DMS53 treated with DMSO at 0.1 percent for 48 hours (cell line): ENCODE results near the gene FOXP1.

Source experiments
- DNase-seq: peaks from one replicate; lab custom pipeline; 2025; ENCODE audit not compliant: unreplicated experiment; lab: John Stamatoyannopoulos, UW

The FOXP1 gene

DNA sequence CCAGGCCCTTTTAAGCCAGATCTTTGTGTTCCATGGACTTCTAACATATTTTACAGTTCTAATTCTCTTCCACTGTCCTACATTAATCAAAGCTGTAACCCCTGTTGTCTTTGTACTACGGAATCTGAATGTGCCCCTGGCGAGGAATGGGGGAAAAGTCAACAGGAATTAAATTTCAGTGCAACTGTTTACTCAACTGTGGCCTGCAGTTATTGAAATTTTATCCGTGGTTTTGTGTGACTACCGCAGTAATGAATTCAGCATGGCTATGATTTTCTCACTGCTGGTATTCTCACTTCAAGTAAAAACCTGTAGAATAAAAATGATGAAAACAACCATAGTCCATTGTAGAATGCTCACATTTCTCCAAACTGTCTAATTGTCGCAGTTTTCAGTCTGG lies 388.0 kb downstream of the FOXP1 start:
- DNase-seq = no peak

DNA sequence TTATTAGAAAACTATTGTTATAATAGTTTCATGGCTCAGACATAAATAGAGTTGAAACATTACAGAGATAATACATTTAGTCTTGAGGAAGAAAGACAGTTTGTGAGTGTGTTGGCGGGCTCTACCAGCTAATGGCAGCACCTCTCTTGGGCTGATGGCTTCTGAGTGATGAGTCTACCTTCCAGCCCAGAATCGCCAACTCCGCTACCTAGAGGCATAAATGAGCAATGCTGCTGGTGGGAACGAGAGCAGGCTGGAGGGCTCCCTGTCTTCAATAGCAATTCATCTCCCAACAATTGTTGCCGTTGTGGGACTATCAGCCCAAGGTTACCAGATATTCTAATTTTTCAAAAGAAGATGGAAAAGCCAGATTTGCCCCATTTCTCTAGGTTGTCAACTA lies 388.7 kb downstream of the FOXP1 start:
- no peak for DNase-seq

DNA sequence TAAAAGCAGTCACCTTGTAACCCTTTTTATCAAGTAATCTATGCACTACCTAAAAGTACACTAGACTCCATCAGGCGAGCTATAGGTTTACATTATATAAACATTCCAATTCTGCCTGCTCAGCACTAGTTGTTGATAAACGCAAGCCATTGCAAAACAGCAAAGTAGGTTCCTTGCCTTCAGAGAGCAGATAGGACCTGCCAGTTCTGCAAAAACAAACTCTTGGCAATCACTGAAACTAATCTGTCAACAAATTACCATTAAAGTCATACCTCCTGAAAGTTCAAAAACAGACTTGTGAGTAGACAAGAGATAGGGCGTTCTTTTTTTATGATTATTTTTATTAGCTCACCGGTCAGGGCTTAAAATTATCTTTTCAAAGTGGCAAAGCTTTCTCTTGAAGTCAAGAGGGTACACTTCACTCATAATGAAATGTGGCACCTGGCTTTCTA lies 392.5 kb downstream of the FOXP1 start:
- DNase-seq = no peak

DNA sequence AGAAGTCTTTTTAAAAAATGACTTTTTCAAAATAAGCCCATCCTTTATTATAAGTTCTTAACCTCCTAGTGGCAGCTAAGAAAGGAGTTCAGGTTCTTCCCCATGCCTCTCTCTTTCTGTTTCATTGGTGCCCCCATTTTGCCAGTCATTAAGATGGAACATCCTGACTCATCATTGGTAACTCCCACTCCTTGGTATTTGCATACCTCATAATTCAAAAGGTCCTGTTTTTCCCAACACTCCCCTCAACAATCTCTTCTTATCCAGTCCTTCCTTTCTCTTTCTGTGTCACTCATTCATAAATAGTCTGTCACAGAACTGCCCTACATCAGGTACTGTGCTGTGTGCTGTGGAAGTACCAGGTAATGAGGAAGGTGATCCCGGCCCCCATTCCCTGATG lies 394.0 kb downstream of the FOXP1 start:
- DNase-seq = no peak

DNA sequence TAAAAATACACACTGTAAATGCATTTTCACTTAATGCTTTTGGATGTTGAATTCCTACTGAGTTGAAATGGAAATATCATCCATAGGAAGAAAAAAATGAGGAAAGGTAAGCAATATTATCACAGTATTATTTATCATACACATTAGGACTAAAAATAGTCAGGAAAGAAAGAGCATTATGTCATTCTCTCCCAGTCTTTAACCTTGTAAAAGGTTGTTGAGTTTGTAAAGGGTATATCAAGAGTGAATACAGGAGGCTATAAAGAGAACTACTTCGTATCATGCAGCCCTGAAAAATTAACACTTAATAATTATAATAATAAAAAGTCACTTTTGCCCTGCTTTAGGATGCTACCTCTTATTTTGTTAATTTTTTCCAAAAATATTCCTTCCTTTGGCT lies 395.8 kb downstream of the FOXP1 start:
- no peak for DNase-seq

DNA sequence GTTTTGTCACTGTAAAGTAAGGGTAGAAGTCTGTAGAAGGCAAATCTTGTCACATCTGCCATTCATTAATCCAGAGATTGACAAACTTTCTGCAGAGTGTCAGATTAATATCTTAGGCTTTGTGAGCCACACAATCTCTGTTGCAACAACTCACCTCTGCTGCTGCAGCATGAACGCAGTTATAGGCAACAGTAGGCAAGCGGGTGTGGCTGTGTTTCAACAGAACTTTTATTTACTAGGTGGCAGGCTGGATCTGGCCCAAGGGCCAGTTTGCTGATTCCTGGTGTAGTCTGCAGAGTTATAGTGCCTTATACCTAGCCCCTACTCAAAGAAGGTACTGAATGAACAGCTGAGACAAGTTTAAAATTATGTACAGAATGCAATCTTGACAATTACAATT lies 396.7 kb downstream of the FOXP1 start:
- DNase-seq = no peak

DNA sequence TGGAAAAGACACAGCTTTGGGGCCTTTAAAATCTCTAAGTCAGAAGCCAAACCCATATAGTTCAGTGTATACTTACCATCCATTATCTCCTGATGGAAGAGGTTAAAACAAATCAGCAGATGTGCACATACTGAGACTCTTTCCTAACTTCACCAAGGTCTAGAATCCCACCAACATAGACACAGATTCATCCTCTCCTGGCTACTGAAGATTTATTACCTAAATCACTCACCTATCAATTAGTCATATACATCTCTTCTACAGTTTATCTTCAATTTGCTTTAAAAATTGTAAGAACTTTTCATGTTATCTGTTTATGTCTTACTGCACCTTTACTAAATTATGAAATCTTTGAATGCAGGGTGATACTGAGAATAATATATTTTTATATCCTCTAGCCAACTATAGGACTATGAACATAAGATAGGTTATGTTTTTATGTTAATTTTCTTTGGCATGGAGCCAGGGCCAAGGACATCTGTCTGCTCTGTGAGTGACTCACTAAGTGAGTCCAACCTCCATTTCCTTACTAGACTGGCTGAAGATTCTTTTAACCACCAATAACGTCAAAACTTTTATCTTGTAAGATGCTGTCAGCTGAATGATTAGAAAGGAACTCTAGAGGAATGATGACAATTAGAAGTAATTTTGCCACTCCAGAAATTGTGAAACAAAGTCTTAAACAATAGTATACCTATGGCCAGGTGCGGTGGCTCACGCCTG lies 397.6 kb downstream of the FOXP1 start:
- DNase-seq = no peak

DNA sequence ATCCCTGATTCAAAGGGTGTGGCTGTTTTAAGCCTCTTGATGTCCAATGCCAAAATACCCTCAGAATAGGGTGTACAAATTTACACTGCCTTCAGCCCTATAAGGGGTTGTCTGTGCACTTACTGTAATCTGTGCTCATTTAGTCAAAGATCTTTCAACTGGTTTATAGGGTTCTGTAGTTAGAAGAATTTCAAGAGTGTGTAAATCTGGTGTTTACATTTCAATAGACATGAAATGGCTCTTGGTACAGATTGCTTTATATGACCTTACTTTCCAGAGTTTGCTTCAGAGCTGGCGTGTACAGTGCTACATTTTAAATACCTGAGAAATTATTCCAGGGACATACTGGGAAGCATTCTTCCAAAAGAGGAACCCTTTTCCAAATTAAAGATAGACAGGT lies 399.3 kb downstream of the FOXP1 start:
- no peak for DNase-seq

DNA sequence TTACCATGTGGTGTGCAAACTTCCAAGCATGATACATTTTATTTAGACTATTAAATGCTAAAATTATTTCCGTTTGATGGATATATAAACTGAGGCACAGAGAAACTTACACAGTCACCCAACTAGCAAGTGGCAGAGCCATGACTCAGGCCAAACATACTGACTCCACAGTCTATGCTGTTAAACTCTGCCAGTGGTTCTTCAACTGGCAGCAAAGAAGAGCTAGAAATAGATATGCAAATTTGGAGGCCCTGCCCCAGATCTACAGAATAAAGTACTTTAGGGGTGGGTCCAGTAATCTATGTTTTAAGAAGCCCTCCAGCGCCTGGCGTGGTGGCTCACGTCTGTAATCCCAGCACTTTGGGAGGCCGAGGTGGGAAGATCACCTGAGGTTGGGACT lies 400.0 kb downstream of the FOXP1 start:
- no peak for DNase-seq

DNA sequence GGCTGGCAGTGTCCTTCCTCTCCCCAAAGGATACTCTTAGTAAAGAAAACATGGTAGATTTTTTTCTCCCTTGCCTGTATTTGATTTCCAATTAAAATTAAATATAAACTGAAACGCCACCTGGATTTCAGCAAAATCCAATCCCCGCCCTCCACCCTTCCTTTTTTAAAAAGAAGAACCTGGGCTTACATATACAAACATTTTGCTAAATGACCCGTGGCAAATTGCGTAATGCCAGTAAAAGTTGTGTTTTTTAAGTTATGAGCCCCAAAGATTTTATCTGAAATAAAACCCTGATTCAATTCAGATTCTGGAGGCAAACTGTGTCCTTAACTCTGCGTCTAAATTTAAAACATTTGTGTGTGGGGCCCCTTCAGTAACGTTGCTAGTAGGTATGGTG lies 403.0 kb downstream of the FOXP1 start:
- no peak for DNase-seq

DNA sequence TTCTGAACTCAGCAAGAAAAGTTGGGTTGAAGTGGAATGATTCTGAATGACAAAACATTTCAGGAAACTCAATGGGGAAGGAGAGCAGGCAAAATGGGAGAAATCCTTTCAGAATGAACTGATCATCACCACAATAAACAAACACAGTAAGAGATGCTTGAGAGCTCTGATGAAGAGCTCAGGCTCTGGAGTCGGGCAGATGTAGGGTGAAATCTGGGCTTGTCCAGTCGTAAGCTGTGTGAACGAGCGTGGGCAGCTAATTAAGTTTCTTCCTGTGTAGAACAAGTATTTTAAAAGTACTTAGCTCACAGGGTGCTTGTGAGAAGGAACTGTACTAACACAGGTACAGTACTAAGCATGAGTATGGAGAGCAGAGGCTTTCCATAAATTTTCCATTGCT lies 406.2 kb downstream of the FOXP1 start:
- DNase-seq = no peak

DNA sequence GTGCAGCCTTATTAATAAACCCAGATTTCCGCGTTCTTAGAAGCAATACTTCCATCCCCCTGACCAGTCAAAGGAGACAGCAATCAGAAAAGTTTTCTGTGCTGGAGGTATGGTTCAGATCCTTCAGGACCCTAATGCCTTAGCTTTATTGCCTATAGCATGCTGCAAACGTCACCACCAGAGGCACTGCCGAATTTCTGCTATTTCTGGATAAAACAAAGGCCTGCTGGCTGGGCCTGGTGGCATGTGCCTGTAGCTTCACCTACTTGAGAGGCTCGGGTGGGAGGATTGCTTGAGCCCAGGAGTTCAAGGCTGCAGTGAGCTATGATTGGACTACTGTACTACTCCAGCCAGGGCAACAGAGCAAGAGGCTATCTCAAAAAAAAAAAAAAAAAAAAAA lies 407.2 kb downstream of the FOXP1 start:
- no peak for DNase-seq

DNA sequence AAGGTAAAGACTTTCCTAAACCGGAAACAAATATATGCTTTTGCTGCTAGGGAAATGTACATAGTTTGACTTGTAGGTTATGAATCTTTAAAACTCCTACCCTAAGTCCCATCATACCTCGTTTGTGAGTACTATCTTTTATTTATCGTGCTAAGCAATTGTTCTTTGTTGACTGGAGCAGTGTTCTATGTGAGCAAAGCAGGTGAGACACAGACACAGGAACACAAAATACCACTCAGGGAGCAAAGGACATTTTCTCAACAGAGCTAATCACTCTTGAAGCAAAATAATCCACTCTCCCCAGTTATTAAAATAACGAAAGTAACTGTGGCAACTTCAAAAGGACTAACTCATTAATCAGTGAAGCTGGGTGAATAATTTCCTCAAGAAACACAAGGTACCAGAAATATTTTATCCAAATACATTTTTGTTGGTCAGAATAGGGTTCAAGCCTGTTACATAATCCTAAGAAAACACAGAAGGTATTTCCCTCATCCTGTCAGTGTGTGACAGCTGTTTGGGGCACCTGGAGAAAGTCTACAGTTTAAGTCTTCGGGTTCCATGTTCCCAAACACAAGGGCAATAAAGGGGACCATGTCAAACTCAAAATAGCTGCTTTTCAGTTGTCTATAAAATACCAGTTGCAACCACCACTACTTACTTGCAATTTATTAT lies 407.7 kb downstream of the FOXP1 start:
- DNase-seq = no peak

DNA sequence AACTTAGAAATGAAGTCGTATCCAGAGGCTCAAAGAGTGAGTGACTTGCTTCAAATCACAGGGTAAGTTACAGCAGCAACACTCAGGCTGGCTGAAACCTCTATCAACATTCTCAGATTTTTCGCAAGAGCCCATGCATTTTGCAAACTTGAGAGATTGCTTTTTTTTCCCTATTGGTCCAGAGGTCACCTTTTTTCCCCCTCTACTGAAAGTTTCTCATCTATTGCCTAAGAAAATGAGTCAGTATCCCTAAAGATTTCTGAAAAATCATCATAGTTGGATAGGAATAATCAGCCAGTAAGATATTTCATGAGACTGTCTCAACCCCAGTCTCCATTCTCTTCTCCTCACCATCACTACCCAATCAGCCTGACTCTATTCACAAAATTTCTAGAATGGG lies 410.6 kb downstream of the FOXP1 start:
- DNase-seq = no peak

DNA sequence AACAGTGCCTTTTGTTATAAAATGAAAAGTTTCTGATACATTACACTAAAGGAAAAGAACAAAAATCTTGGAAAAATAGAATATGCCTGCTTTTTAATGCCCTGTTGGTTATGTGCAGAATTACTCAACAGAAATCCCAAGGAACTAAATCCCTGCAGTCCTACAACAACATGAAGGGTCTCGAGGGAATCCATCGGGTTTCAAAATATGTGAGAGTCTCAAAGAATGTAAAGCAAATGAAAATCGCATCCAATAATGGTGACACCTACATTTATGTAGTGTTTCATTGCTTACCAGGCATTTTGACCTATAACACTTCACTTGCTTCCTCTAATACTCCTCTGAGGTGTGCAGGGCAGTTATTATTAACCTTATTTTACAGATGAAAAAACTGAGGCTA lies 411.3 kb downstream of the FOXP1 start:
- no peak for DNase-seq

DNA sequence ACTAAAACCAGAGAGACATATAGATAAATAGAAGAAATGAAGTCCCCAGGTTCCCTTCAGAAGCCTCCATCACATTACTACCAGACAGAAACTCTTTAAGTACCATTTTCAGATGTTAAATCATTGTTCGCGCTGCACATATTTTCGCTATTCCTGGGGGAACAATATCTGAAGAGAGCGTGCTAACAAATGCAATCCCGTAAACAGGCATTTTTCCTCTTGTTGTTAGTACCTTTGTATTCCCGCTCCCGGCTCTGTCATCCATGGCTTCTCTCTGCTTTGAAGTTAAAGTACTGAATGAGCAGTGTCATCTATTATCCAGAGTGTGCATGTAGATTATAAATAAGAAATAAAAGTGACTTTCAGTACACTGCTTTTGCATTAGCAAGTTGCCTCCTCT lies 412.3 kb downstream of the FOXP1 start:
- no peak for DNase-seq

DNA sequence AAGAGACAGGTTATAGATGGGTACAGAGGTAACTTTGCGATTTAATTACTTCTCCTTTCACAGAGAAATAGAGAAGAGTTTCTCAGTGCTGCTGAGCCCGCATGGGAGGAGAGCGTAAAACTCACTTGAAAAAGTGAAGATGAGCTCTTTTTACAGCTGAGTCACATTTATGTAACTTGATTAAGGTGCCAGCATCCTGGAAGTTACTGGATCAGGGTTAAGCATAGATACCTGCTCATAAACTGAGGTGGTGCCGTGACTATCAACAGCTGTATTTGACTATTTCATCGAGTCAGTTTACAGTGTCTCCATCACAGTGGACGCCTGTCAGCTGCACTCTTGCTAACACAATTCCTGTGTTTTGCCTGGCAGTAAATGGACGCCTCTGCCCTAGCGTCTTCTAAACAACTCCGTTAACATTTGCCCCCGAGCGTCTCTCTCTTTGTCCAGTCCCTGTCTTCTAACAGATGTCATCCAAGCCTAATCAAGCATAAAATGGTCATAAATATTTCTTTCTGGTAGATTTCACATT lies 414.6 kb downstream of the FOXP1 start:
- no peak for DNase-seq

DNA sequence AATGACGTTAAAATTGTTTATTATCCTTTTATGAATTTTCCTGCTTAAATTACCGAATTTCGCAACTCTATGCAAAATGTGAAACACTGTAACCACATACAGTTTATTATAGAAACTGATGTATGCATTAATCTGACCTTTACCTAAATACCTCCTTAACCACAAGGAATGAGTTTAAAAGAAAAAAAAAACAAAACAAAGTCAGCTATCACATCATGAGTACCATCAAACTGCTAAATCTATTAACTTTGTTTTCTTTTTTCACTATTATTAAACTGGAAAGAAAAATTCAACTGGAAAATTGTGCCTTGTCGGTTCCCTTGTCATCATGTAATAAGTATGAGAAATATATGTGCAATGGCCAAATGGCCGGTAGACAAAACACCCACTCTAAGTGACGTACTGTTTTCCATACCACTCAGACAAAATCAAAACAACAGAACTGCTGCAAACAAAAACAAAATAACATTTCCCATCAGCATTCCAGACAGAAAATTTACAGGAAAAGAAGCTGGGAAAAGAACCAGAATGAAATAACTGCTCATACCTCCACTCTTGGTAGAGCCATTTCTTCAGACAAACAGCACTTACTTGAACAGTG lies 415.3 kb downstream of the FOXP1 start:
- no peak for DNase-seq

DNA sequence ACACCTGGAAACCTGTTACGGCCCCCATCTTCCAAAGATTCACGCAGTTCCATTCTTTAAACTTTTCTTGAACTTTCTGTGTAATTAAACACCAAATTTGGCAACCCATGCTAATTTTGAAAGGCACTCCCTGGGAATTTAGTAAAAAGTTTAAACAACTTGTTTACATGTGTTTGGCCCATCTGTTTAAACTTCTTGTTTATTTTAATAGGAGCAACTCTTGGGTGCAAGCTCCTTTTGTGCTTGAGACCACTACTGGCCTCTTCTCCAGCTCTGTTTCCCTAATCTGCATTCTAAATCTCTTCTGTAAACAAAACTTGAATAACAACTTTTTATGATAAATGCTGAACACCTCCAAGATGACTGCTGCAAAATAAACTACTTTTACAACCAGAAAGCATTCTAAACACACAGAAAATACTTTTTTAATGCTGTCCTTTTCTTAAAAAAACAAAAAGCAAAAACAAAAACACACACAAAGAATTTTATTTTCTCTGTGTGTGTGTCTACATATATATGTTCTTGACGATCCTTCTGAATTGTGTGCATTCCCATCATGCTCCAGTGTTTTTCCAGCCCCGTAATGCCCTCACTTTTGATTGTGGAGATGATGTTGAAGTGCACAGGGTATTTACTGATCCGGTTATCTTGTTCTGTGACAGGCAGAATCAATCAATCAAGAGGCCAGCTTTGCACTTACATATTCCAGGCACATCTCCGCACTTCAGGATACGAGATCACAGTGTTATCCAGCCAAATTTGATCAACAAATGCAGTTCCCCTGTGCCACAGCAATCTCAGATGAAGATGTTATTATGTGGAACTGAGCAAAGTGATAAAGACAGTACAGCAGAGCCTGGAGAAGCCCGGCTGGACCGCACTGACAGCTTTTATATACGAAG lies 416.9 kb downstream of the FOXP1 start:
- no peak for DNase-seq

DNA sequence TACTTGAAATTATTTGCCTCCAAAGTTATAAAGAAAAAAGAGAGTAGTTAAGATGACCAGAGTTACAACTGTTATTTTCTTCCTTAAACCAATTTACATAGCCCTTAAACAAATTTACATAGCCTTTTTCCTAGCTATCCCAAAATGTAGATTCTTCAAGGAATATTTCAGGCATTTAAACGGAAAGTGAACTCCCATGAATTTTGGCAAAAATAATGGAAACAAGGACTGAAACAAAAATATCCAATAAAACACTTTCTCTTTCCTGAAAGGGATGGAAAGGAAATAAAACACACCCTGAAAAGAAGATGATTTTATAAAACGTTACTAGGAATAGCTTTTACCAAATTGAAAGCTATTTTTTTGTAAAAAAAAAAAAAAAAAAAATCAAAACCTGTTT lies 418.6 kb downstream of the FOXP1 start:
- DNase-seq = no peak

DNA sequence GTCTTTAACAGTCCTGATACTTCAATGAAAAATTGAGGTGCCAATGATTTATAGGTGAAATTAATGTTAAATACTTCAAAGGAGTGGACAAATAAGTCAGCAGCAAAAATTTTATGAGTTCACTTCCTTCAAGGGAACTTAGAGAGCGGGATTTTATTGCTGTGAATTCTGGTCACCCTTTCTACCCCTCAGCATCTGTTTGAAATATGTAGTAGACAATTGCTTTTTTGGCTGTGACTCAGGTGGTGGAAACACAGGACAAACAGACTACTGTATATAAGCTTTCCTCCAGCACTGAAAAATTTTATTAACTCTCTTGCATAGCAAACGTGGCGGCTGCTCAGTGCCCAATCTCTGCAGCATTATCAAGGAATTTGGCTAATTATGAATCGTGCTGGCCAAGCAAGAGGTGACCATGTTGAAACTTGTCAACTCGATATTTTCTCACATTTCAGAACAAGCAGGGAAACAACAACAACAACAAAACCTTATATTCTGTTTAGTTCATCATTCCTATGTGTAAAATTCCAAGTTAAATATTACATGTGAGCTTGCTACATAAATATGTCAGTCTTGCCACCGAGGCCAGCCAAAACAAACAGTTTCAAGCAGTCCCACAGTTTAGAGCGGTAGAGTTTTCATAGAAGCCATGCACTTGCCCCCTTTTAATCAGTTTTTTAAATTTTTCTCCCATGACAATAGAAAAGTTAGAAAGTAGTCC lies 420.2 kb downstream of the FOXP1 start:
- no peak for DNase-seq
